HL-60 (cell line): ENCODE measurements around the gene PPAN.

ENCODE experiments used
- DNase-seq, 2 experiments: peaks; one replicate each; pipeline ENCODE4 v3.0.0-alpha.2; 2010 to 2020; ENCODE audit warnings: low read depth in 1 of 2, low spot score in 1 of 2
- H3K27ac ChIP-seq: fragments of 250-450 bp; sonication (Bioruptor Pico); replicated peaks from 2 replicates; pipeline ENCODE4 v1.5.1; 2020; ENCODE audit warnings: mild to moderate bottlenecking, moderate library complexity
- H3K27me3 ChIP-seq: fragments of 250-450 bp; sonication (Bioruptor Pico); 2 replicates; pipeline ENCODE4 v1.5.1; 2021; ENCODE audit warnings: mild to moderate bottlenecking, moderate library complexity; ENCODE audit not compliant: insufficient read depth, poor library complexity, severe bottlenecking
- H3K4me3 ChIP-seq: replicated peaks from 2 replicates; pipeline ENCODE4 v1.5.1; 2011; ENCODE audit warnings: mild to moderate bottlenecking, control low read depth, low read length; ENCODE audit not compliant: insufficient read depth
- GABPA ChIP-seq: IDR thresholded peaks from 2 replicates; pipeline ENCODE4 v1.6.1; 2012; ENCODE audit warnings: low read depth
- POLR2AphosphoS5 ChIP-seq: IDR thresholded peaks from 2 replicates; pipeline ENCODE4 v1.6.1; 2012; ENCODE audit warnings: low read depth
- SPI1 ChIP-seq: IDR thresholded peaks from 2 replicates; pipeline ENCODE4 v1.6.1; 2012; ENCODE audit warnings: low read depth, mild to moderate bottlenecking, borderline replicate concordance
- TF ChIP-seq, protein P1 (sequence below): IDR thresholded peaks from 2 replicates; pipeline ENCODE4 v1.6.1; 2012; ENCODE audit warnings: low read depth; ENCODE audit not compliant: insufficient replicate concordance
- TF ChIP-seq, protein P2 (sequence below): IDR thresholded peaks from one replicate; pipeline ENCODE4 v1.5.1; 2011; ENCODE audit warnings: low read length, control low read depth, inconsistent platforms; ENCODE audit not compliant: insufficient read depth

PPAN gene

DNA sequence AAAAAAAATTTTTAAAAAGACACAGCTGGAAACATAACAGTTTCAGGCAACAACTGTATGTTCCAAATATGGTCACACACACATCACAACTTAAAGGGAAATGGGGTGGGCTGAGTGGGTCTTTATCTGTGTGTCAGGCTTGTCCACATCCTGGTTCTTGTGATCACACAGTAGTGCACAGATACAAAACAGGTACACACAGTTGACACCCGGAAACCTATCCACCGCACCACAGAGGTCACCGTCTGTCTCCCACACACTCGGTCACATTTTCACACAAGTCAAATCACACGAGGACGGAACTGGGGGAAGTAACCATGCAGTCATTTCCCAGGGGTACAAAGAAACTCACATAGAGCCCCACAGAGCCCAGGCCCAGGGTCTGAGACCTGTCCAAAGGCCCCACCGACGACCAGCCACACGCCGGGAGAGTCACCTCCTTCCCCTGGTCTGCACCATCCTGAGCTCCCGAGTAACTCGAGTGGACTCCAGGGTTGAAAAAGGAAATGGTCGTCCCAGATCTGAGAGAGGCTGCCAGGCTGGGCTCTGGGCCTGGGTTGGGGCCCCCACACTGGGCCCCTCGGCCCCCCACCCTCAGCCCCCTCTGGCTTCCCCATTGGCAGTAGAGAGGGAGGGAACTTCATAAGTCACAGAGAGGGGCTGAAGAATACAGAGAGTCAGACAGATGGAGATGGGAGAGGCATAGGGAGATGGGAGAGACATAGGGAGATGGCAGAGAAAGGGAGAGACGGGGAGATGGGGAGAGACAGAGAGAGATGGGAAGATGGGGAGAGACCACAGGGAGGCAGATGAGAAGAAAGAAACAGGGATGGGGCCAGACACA lies 1.3 kb upstream of the PPAN start:
- H3K27ac ChIP-seq: peak overlapping the region; percentile 95
- TF ChIP-seq SPI1: no peak
- peak; percentile 57; the same call in 1 of the 2 replicates for TF ChIP-seq POLR2AphosphoS5
- TF ChIP-seq, protein P1, sequence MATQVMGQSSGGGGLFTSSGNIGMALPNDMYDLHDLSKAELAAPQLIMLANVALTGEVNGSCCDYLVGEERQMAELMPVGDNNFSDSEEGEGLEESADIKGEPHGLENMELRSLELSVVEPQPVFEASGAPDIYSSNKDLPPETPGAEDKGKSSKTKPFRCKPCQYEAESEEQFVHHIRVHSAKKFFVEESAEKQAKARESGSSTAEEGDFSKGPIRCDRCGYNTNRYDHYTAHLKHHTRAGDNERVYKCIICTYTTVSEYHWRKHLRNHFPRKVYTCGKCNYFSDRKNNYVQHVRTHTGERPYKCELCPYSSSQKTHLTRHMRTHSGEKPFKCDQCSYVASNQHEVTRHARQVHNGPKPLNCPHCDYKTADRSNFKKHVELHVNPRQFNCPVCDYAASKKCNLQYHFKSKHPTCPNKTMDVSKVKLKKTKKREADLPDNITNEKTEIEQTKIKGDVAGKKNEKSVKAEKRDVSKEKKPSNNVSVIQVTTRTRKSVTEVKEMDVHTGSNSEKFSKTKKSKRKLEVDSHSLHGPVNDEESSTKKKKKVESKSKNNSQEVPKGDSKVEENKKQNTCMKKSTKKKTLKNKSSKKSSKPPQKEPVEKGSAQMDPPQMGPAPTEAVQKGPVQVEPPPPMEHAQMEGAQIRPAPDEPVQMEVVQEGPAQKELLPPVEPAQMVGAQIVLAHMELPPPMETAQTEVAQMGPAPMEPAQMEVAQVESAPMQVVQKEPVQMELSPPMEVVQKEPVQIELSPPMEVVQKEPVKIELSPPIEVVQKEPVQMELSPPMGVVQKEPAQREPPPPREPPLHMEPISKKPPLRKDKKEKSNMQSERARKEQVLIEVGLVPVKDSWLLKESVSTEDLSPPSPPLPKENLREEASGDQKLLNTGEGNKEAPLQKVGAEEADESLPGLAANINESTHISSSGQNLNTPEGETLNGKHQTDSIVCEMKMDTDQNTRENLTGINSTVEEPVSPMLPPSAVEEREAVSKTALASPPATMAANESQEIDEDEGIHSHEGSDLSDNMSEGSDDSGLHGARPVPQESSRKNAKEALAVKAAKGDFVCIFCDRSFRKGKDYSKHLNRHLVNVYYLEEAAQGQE: peak; percentile 28
- DNase-seq: peak in 1 of 2 experiments; percentile 67

DNA sequence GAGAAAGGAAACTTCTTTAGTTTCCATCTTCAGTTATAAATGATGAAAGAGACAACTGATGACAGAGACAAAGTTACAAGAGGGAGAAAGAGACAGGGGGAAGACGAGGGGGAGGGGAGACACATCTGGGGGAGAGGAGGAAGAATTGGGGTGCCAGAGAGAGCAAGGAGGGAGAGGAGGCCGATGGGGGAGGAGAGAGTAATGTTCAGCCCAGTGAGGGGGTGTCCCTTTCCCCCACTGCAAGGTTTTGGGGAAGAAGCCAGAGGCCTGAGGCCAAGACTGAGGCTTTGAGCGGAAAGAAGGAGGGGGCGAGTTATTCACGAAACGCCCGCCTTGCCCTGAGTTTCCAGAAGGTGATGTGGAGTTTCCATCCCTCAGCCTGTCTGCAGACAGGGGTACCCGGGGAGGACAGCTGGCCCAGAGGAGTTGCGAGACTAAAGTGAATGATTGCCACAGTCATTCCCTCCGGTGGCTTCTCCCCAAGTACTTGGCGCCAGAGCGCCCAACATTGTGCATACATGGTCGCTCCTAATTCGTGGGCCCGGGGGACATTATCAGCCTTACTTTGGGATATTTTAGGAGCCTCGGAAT lies 558 bp upstream of the PPAN start:
- peak overlapping the region; percentile 95 for H3K27ac ChIP-seq
- no peak overlapping the region for H3K4me3 ChIP-seq
- TF ChIP-seq, protein P2, sequence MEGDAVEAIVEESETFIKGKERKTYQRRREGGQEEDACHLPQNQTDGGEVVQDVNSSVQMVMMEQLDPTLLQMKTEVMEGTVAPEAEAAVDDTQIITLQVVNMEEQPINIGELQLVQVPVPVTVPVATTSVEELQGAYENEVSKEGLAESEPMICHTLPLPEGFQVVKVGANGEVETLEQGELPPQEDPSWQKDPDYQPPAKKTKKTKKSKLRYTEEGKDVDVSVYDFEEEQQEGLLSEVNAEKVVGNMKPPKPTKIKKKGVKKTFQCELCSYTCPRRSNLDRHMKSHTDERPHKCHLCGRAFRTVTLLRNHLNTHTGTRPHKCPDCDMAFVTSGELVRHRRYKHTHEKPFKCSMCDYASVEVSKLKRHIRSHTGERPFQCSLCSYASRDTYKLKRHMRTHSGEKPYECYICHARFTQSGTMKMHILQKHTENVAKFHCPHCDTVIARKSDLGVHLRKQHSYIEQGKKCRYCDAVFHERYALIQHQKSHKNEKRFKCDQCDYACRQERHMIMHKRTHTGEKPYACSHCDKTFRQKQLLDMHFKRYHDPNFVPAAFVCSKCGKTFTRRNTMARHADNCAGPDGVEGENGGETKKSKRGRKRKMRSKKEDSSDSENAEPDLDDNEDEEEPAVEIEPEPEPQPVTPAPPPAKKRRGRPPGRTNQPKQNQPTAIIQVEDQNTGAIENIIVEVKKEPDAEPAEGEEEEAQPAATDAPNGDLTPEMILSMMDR: no peak
- TF ChIP-seq, protein P1: no peak
- TF ChIP-seq SPI1 (no peak), GABPA (no peak), POLR2AphosphoS5 (no peak; the same call in 1 of the 2 replicates)
- H3K27me3 ChIP-seq: no peaks in the 10 kb centered on the region
- peak; percentile 76 to 87 for DNase-seq

More for the DNA sequence above, 1.3 kb upstream of the PPAN start:
- Histone ChIP-seq H3K27me3 (no peaks in the 10 kb centered on the region), H3K4me3 (no peak overlapping the region)

DNA sequence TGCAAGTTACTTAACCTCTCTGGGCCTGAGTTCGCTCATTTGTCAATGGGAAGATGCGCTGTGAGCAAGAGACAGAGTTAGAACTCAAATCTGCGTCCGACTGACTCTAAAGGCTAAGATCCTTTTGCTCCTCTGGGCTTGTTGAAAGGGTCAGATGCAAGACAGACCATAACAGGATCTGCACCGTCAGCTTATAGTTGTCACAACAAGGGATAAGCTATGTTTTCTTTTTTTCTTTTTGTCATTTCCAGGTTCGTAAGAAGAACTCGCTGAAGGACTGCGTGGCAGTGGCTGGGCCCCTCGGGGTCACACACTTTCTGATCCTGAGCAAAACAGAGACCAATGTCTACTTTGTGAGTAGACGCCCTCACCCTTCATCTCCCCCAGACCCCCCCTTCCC lies 1.1 kb downstream of the PPAN start:
- Histone ChIP-seq H3K27ac (peak overlapping the region; percentile 95), H3K27me3 (no peaks in the 10 kb centered on the region), H3K4me3 (peak overlapping the region; percentile 85)
- no peak for TF ChIP-seq SPI1
- TF ChIP-seq POLR2AphosphoS5: 0 out of 2 replicates have a peak, but pooled peaks have one; percentile 4
- DNase-seq: no peak

DNA sequence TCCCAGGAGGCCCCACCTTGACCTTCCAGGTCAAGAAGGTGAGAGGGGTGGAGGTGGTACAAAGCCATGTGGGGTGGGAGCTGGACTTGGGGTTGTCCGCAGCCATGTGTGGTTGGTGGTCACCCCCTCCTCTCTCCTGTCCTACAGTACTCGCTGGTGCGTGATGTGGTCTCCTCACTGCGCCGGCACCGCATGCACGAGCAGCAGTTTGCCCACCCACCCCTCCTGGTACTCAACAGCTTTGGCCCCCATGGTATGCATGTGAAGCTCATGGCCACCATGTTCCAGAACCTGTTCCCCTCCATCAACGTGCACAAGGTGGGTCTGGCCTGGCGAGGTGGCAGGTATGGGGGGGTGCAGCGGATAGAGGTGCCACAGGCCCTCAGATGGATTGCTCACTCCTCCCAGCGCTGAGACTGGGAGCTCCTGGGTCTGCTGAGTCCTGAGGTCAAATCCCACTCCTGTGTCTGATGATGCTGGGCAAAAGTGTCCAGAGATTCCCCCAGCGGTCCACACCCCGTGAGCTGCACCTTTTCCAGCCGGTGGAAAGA lies 1.7 kb downstream of the PPAN start:
- peak overlapping the region; percentile 85; the same call in 1 of the 2 replicates for H3K4me3 ChIP-seq
- no peaks in the 10 kb centered on the region for H3K27me3 ChIP-seq
- no peak for TF ChIP-seq POLR2AphosphoS5
- H3K27ac ChIP-seq: peak overlapping the region; percentile 95
- no peak for DNase-seq

DNA sequence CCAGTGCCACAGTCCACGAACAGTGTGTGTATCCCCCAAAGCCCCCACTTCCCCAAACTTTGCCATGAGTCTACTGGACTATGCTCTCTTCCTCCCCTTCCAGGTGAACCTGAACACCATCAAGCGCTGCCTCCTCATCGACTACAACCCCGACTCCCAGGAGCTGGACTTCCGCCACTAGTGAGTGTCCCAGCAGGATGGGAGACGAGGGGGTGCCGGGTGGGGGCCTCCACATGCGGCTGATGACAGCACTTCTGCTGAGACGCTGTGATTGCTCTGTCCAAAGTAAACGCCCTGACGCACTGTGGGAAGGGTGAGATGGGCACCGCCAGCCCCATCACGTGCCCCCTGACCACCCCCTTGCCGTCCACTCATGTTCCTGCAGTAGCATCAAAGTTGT lies 3.4 kb downstream of the PPAN start:
- no peak for DNase-seq
- no peak overlapping the region for H3K4me3 ChIP-seq
- H3K27me3 ChIP-seq: no peaks in the 10 kb centered on the region
- H3K27ac ChIP-seq: peak overlapping the region; percentile 89
- TF ChIP-seq POLR2AphosphoS5: peak; percentile 5; the same call in 1 of the 2 replicates
- peak; percentile 3; the same call in 1 of the 2 replicates for TF ChIP-seq SPI1
- TF ChIP-seq, protein P1: no peak
- TF ChIP-seq GABPA: no peak
- TF ChIP-seq, protein P2: no peak
